HG03342 (cell line): ENCODE data around the gene GTF2H2C.
"Not testable (repeated sequence)": the region's sequence is repeated elsewhere in the genome, so short reads cannot be mapped to it uniquely, and the experiment has no call there.

Source experiments
- ATAC-seq: cut with Tn5 transposase; IDR thresholded peaks from one replicate; pipeline ENCODE4 v1.9.1; 2021; ENCODE audit warnings: mild to moderate bottlenecking, moderate library complexity; ENCODE audit not compliant: unreplicated experiment

Gene GTF2H2C

GRCh38 chr5:69560587-69561431, 818 bp downstream of the GTF2H2C start:
- not testable (repeated sequence) for ATAC-seq

DNA sequence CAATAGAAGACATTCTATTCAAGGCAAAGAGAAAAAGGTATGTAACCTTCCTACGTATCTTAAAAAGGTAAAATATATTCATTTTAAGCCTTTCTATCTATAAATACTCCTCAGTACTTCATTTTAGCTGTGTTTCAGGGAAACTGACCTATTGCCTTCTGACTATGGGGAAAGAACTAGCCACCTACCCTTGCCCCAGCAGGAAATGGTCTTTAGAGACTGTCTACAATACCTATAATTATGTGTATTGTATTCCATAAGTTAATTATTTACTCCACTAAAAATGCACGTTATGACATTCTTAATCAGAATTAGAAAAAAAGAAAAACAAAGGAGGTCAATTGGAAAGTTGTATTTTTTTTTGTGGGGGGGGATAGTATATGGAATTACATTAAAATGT, 6.2 kb downstream of the GTF2H2C start:
- not testable (repeated sequence) for ATAC-seq

DNA sequence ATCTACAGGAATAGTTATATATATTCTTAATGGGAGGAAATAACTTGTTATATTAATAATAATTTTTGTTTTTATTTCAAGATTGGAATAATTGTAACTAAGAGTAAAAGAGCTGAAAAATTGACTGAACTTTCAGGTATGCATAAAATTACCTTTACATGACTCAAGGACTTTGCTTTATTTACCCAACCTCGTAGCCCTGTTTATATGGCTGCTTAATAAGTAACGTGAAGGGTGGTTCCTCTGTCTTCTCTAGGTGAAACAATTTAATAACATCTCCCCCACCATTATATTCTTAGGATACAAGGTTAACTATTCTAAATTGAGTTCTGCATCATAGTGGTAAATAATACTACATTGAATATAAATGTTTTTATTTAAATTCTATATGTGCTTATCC, 8.1 kb downstream of the GTF2H2C start:
- ATAC-seq = not testable (repeated sequence)

GRCh38 chr5:69583356-69583755, 23.4 kb downstream of the GTF2H2C start:
- not testable (repeated sequence) for ATAC-seq

DNA sequence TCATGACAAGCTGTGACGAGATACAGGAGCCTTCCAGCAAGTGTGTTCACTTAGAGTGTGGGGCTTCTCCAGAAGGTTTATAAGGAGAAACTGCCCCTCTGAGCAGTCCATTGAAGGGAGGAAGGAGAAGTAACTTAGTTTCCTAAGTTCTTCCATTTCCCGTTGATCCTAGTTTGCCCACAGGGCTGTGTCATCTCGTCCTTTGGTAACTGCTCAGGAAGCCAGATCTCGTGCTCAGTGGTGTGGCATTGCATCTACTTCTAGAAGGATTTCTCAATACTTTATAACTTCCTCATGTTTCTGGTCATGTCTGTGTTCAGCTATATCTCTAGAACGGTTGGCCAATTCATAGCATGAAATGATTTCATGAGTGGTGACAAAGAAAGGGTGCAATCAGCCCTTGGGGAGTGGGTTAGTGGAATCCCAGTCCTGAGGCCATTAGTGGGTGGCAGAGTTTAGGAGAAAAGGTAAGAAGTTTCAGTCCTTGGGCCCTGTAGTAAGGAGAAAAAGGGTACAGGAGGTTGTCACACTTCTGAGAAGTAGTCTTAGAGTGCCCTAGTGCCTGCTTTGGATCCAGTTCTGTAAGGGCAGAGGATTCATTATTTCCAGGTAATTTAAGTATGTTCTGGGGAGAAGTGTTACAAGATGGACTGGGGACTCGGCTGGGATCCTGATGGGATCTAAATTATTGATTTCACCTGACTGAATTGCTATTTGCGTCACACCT, 36.3 kb downstream of the GTF2H2C start:
- not testable (repeated sequence) for ATAC-seq

DNA sequence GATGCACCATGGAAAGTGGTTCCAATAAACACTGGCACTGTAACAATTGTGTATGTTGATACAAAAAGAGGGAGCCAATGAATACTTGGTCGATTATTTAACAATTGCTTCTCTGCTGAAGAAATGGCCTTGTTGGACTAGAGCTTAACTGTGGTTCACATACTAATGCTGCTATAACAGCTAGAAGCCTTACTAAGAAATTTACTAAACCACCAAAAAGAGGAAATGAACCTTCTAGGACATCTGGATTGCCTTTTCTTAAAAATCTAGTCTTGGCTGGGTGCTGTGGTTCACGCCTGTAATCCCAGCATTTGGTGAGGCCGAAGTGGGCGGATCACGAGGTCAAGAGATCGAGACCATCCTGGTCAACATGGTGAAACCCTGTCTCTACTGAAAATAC, 42.0 kb downstream of the GTF2H2C start:
- peak; percentile 85 for ATAC-seq

- ATAC-seq = not testable (repeated sequence)
Measured at GRCh38 chr5:69606839-69607238, 46.8 kb downstream of the GTF2H2C start.

DNA sequence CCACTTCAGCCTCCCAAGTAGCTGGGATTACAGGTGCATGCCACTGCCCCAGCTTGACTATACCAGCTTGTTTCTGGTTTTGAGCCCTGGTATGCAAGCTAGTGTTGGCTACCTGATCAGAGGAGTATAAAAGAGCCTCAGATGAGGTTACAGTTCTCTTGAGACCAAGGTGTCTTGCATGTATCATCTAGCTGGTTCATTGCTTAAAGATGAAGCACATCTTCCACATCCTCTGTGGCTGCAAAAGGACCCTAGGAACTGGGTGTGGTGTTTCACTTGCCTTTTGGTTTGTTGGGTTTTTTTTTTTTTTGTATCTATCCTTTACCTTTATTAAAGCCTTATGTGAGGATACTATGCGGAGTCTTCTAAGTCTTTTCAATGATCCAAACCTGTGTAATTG, 47.8 kb downstream of the GTF2H2C start:
- not testable (repeated sequence) for ATAC-seq

DNA sequence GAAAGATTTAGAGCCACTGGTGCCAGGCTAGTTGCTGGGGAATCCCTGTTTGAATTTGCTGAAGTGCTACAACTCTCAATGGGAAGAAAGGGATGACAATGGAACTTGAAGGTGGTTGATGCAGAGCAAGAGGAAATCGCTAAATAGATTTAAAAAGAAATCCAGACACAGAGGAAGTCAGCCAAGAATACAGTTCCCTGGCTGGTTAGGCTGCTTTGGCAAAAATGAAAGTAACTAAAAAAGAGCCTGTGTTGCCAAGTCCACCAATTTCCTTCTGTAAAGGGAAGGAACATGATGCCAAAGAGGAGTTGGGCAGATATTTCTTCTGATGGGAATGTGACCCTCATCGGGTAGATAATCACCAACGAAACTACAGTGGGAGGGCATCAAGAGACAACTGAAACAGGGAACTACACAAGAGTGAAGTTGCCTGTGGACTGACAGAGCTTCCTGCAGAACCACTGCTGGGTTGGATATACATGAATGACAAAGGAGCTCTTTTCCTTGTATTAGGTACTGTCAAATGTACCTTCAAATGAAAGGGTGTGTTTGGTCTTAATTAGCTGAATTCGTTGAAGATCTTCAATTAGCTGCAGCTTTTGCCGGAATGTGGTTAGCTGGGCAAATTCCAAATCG, 49.0 kb downstream of the GTF2H2C start:
- ATAC-seq = not testable (repeated sequence)

DNA sequence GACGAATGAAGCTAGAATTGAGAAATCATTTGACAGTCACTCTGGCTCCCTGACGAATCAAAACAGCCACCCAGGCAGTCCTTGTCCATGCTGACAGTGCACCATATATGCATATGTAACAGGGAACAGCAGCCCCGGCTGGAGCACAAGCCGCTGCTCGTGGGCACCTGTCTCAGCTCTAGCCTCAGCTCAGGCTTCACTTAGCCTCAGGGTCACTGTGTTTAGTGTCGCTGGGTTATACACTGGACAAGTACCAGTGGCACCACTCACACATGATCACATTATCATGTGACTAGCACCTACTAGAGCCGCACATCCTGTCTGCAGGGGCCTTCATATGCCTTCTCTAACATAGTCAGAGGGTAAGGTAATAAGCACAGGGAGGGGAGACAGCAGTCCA, 54.9 kb downstream of the GTF2H2C start:
- not testable (repeated sequence) for ATAC-seq

DNA sequence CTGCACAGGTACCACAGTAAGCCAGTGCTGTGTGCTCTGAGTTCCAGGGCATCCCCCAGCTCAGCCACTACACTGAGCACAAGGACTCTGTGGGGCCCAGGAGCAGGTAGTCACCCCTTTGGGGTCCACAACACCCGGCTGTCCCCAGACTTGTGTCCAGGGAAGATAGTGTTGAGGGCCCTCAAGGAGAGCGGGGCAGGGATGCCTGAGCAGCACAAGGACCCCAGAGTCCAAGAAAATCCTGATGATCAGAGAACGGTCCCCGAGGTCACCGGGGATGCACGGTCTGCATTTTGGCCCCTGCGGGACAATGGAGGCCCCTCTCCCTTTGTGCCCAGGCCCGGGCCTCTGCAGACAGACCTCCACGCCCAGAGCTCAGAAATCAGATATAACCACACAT, 71.9 kb downstream of the GTF2H2C start:
- ATAC-seq = not testable (repeated sequence)
